ENCODE measurements around the gene PPP2R1B. TPM values are rescaled to one million over a fixed set of nuclear protein-coding genes. Genes with fewer than 3 reads are reported as not detected.
A peak's percentile ranks its signal among the peaks of the same experiment; 100 is the strongest.

The PPP2R1B gene
- polyA plus RNA-seq, 1 donor from 2014 or later, result 10.4 TPM

GRCh38 chr11:111807076-111807475 lies 40.9 kb upstream of the PPP2R1B start:
- Histone ChIP-seq H3K27me3 (ENCODE audit: insufficient read depth, low read depth, low read length) (no peaks in the 10 kb centered on the region), H3K9ac (ENCODE audit: low read length) (no peak overlapping the region), H3K4me2 (ENCODE audit: low read length) (no peak overlapping the region), H3K79me2 (replicated peaks; ENCODE audit: insufficient read depth, low read length) (no peaks in the 10 kb centered on the region), H3F3A (ENCODE audit: insufficient read depth, low read length, poor library complexity, severe bottlenecking) (no peaks in the 10 kb centered on the region), H3K9me3 (ENCODE audit: low read length) (no peaks in the 10 kb centered on the region), H2AFZ (ENCODE audit: low read depth, low read length) (no peak overlapping the region), H3K4me3 (ENCODE audit: low read length) (no peak overlapping the region), H3K36me3 (ENCODE audit: insufficient read depth, low read length) (peaks cover 4% of the 10 kb centered on the region), H4K20me1 (ENCODE audit: insufficient read depth) (no peaks in the 10 kb centered on the region), H3K9me2 (ENCODE audit: insufficient read depth, low read length) (no peaks in the 10 kb centered on the region), H3K27ac (ENCODE audit: low read length) (no peak overlapping the region)
- TF ChIP-seq MXI1 (conservative IDR thresholded peaks at IDR 0.05; ENCODE audit: poor library complexity, severe bottlenecking), result no peak
- TF ChIP-seq TAF1 (IDR thresholded peaks at IDR 0.05; ENCODE audit: low read depth), result no peak
- no peak for TF ChIP-seq REST (IDR thresholded peaks at IDR 0.05; ENCODE audit: borderline replicate concordance)
- TF ChIP-seq EP300 (conservative IDR thresholded peaks at IDR 0.05; ENCODE audit: poor library complexity, severe bottlenecking), result no peak
- TF ChIP-seq RAD21 (conservative IDR thresholded peaks at IDR 0.05), result no peak
- no peak for TF ChIP-seq SMC3 (conservative IDR thresholded peaks at IDR 0.05; ENCODE audit: poor library complexity)
- TF ChIP-seq CTCF (IDR thresholded peaks at IDR 0.05; ENCODE audit: poor library complexity, severe bottlenecking), result no peak
- no peak for TF ChIP-seq EZH2 (IDR thresholded peaks at IDR 0.05; ENCODE audit: borderline replicate concordance, insufficient read depth, low read length, poor library complexity, severe bottlenecking)
- no peak for TF ChIP-seq POLR2AphosphoS5 (IDR thresholded peaks at IDR 0.05)

- no peaks in the 10 kb centered on the region for H3F3A ChIP-seq (ENCODE audit: insufficient read depth, low read length, poor library complexity, severe bottlenecking)
- peaks cover 9% of the 10 kb centered on the region for H3K36me3 ChIP-seq (ENCODE audit: insufficient read depth, low read length)
- peak overlapping the region; percentile 8 for H3K4me3 ChIP-seq (ENCODE audit: low read length)
- no peak overlapping the region for H2AFZ ChIP-seq (ENCODE audit: low read depth, low read length)
- no peaks in the 10 kb centered on the region for H3K9me2 ChIP-seq (ENCODE audit: insufficient read depth, low read length)
- no peaks in the 10 kb centered on the region for H3K9me3 ChIP-seq (ENCODE audit: low read length)
- no peaks in the 10 kb centered on the region for H3K79me2 ChIP-seq (replicated peaks; ENCODE audit: insufficient read depth, low read length)
- peak overlapping the region; percentile 31 for H3K4me2 ChIP-seq (ENCODE audit: low read length)
- TF ChIP-seq SMC3 (conservative IDR thresholded peaks at IDR 0.05; ENCODE audit: poor library complexity), result no peak
- no peak for TF ChIP-seq MXI1 (conservative IDR thresholded peaks at IDR 0.05; ENCODE audit: poor library complexity, severe bottlenecking)
- peak; percentile 84 for TF ChIP-seq EP300 (conservative IDR thresholded peaks at IDR 0.05; ENCODE audit: poor library complexity, severe bottlenecking)
- TF ChIP-seq POLR2AphosphoS5 (IDR thresholded peaks at IDR 0.05), result peak; percentile 64
- peak overlapping the region; percentile 71 for H3K27ac ChIP-seq (ENCODE audit: low read length)
- H3K9ac ChIP-seq (ENCODE audit: low read length), result no peak overlapping the region
- H4K20me1 ChIP-seq (ENCODE audit: insufficient read depth), result no peaks in the 10 kb centered on the region
- no peaks in the 10 kb centered on the region for H3K27me3 ChIP-seq (ENCODE audit: insufficient read depth, low read depth, low read length)
Observed at GRCh38 chr11:111801135-111801534, 34.9 kb upstream of the PPP2R1B start.

Data from neural cell (in vitro differentiated cells).